Left renal cortex interstitium (tissue), 4 donors: ENCODE data around the gene SIRT1. TPM values are rescaled to one million over a fixed set of nuclear protein-coding genes. Genes with fewer than 3 reads are reported as not detected.
"Not testable (repeated sequence)": the region's sequence is repeated elsewhere in the genome, so short reads cannot be mapped to it uniquely, and the experiment has no call there.

Source experiments
- DNase-seq, 4 donors: peaks; one replicate each; pipeline ENCODE4 v3.0.0-alpha.2; 2013; ENCODE audit warnings: low read depth in 4 of 4, low spot score in 2 of 4, missing footprints in 1 of 4
- polyA plus RNA-seq, 4 donors: library from polyadenylated mRNA; unstranded; fragments of 120-200 nt; gene quantifications; one replicate each; pipeline ENCODE4 v1.2.1, GENCODE V29; 2013; ENCODE audit not compliant: insufficient read length in 4 of 4

SIRT1 gene
- polyA plus RNA-seq, 4 donors = 34.6 to 47.2 (median 36.7) TPM

DNA sequence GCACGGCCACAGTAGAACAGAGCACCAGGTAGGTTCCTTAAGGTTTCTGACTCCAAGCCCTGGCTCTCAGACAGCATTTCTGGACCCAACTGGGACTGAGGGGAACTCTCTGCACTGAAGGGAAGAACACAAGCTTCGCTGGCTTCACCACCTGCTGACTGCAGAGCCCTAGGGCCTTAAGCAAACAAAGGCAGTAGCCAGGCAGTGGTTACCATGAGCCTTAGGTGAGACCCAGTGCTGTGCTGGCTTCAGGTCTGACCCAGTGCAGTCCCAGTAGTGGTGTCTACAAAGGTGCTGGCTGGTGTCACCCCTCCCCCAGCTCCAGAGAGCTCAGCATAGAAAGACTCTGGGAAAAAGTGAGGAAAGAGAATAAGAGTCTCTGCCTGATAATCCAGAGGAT lies 59.5 kb downstream of the SIRT1 start:
- DNase-seq = no peak

DNA sequence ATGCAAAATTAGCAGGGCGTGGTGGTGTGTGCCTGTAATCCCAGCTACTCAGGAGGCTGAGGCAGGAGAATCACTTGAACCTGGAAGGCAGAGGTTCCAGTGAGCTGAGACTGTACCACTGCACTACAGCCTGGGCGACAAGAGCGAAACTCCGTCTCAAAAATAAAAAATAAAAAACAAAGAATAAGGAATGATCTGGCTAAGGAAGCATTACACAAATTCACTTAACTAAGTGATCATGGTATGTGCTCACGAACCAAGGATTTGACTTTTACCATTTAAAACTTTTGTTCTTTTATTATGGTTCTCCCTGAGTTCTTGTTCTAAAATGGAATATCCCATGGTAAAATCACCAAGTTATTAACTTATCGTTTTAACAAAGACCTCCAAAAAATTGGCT lies 71.2 kb downstream of the SIRT1 start:
- DNase-seq = no peak

DNA sequence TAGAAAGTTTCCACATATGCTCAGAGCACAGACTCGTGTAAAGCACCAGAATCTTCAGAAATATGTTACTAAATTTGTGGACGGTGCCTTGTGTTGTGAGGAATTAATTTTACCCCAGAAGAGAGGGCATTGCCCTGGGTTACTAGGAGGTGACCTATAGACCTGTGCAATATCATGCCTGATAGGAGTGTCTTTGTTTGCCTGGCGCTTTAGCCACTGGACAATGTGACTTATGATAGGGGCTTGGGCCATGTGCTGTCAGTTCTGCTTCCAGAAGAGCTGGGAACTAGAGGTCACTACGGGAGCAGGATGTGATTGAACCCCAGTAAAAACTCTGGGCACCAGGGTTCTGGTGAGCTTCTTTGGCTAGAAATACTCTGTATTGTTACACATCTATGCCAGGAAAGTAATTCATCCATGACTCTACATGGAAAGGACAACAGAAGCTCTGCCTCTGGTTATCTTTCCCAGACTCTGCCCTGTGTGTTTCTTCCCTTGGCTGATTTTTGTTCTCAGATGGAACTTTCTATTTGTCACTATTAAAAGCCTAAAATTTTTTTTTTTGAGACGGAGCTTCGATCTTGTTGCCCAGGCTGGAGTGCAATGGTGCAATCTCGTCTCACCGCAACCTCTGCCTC lies 75.5 kb downstream of the SIRT1 start:
- DNase-seq = no peak

DNA sequence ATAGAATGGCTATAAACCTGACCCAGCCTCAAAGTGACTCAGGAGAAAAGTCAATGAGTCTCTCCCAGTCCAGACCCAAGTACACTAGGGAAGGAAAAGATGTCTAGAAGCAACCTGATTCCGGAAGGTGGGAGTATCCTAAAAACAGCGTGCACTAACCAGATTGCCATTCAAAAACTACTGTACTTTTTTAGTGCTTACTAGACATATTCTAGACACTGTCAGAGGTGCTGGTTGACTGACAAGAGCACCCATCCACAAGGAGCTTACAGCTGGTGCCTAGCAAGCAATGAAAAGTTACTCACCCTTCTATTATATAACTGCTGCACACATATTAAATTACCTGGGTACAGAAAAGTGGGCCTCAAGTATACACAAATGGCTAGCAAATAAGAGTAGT lies 81.0 kb downstream of the SIRT1 start:
- DNase-seq = no peak

DNA sequence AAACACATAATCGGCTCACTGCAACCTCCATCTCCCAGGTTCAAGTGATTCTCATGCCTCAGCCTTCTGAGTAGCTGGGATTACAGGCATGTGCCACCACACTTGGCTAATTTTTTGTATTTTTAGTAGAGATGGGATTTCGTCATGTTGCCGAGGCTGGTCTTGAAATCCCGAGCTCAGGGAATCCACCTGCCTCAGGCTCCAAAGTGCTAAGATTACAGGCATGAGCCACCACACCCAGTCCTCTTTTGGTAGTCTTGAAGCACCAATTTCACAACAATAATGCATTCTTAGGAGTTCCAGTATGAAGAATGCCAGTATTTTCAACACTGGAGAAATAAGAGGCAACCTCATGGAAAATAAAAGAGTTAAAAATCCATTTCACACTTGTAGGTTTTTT lies 81.6 kb downstream of the SIRT1 start:
- DNase-seq = not testable (repeated sequence)

Other genes starting within 250 kb of the SIRT1 start
- gene CTNNA3, start 188.5 kb upstream of the SIRT1 start, polyA plus RNA-seq = 1 to 10 TPM; 2.5 to 4.2 (median 2.6) TPM
- gene DNAJC12, start 46.5 kb upstream of the SIRT1 start, polyA plus RNA-seq = 10 to 100 TPM in 3 of 4 donors, 1 to 10 TPM in 1; 9.7 to 16.3 (median 13.9) TPM
- gene HERC4, start 190.6 kb downstream of the SIRT1 start, polyA plus RNA-seq = 10 to 100 TPM; 36.5 to 65.5 (median 50.1) TPM
- under 1 TPM in 3 of 4 donors, not detected in 1; 0.04 to 0.10 (median 0.06) TPM for gene MYPN, start 224.8 kb downstream of the SIRT1 start, polyA plus RNA-seq